Peyer's patch (tissue), 4 donors: Measurements from ENCODE around the gene NKAIN2.

ENCODE experiments used
- CTCF ChIP-seq, 6 experiments: fragments of 450-650 bp in 4 of 6; fragments of 200-600 bp in 2 of 6; sonication (generic) in 1 of 6; IDR thresholded peaks; one replicate each; pipeline ENCODE4 v1.5.1; 2017 to 2019; ENCODE audit warnings: antibody characterized with exemption in 6 of 6, mild to moderate bottlenecking in 3 of 6, moderate library complexity in 1 of 6
- POLR2A ChIP-seq, 2 donors: fragments of 450-650 bp; IDR thresholded peaks; one replicate each; pipeline ENCODE4 v1.5.1; 2017; ENCODE audit warnings: antibody characterized with exemption in 2 of 2, mild to moderate bottlenecking in 2 of 2, moderate library complexity in 2 of 2

- TF ChIP-seq CTCF (IDR thresholded peaks at IDR 0.05), result no peak
- no peak for TF ChIP-seq POLR2A (IDR thresholded peaks at IDR 0.05)
Measured at GRCh38 chr6:124783344-124783743, 979.7 kb downstream of the NKAIN2 start.
